ENCODE results near the gene LTBP1.

The LTBP1 gene

DNA sequence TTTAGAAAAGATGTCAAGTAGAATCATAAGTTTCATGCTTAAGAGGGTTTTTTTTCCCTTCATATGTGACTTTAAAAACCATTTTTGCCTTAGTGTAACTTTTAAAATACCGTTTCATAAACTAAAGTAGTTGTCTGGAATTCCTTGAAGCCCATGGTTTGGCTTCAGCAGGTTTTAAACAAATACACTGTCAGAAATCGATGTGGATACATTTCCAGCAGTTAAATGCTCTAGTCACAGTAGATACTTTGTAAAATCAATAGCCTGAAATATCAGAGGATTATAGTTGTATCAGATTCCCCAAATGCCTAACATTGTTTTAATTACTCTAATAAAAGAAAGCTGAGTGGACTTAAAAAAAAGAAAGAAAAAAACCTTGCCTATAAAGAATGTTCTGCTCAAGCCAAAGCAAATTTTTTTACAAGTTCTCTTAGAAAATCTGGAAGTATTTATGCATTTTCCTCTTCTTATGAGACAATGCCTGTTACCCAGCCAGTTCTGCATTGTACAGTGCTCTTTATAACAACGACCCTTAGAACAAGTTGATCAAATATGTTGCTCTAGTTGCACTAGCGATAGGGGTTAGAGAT lies 260.5 kb downstream of the LTBP1 start:
- no peak for DNase-seq

GRCh38 chr2:33208400-33208799 lies 261.6 kb downstream of the LTBP1 start:
- no peak for DNase-seq

DNA sequence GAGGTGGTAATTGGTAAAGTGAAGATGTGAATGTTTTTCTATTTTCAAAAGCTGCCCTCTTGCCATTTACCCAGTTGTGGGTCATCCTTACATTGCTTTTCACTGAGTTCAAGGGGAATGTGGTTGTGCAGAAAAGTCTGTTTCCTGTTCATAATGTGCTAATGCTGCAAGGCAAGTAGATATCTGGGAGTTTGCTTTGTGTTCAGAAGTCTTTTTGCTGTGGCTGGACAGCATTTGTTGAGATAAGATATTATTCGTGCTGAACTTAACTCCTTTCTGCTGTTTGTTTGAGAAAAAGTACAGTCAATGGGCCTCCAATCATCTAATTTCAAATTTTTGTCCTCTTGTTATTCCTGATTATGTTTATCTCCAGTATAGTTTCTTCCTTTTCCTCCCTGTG lies 263.2 kb downstream of the LTBP1 start:
- no peak for DNase-seq

- DNase-seq: no peak
These were observed 263.9 kb downstream of the LTBP1 start for GRCh38 chr2:33210626-33211025.

- no peak for DNase-seq
These were observed 265.4 kb downstream of the LTBP1 start for GRCh38 chr2:33212151-33212550.

DNA sequence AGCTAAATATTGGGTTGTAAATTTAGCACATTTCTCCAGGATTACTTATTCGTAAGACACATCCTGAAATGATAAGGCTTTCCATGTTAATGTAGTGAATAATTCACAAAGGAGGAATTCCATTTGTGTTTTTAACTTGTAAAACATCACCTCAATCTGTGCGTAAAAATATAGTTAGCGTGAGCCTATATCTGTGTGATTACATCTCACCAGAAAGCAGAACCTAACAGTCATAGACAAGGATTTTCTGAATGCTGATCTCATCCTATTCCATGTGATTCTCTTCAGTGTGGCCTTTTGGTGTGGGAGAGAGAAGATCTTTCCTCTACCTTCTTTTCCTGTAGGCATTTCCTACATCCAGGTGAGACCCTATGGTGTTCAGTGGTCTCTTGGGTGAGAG lies 266.5 kb downstream of the LTBP1 start:
- no peak for DNase-seq

DNA sequence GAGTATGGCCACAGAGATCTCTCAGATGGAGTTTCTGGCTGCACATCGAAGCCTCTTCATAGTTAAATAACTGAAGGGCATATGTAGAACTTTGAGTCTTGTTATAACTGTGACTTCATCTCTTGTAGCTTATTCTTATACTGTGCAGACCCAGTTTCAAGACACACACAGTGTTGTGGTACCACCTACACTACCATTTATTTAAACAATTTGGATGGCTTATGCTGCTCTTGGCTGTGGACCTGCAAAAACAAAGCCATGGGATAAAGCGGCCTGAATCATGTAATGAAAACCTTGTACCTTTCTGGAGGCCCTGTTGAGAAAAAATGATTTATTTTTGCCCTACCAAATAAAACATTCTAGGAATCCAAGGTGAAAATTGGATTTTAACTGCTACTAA lies 266.9 kb downstream of the LTBP1 start:
- no peak for DNase-seq

DNA sequence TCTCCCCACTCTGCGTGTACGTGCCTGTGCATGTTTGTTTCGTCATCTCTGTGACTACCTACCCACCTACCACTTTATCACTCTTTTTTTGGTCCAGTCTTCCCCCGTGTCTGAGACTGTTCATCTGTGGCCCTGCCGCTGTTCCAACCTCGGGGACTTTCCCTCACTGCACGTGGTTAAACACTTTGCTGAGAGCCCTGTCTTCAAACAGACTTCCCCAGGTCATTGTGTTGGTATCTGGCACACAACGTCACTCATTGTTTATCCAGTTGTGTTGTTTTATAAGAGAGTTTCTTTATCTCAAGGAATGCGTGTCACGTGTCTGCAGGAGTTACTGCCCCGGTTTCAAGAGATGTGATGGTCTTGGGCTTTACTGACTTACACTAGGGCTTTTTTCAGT lies 267.7 kb downstream of the LTBP1 start:
- DNase-seq: no peak

GRCh38 chr2:33214857-33215256 lies 268.1 kb downstream of the LTBP1 start:
- no peak for DNase-seq

GRCh38 chr2:33215299-33215698 lies 268.5 kb downstream of the LTBP1 start:
- no peak for DNase-seq

- DNase-seq: no peak
These were observed 269.2 kb downstream of the LTBP1 start for GRCh38 chr2:33215983-33216382.

- no peak for DNase-seq
These were observed 269.9 kb downstream of the LTBP1 start for GRCh38 chr2:33216508-33217182.

GRCh38 chr2:33217406-33217805 lies 270.7 kb downstream of the LTBP1 start:
- DNase-seq: no peak

DNA sequence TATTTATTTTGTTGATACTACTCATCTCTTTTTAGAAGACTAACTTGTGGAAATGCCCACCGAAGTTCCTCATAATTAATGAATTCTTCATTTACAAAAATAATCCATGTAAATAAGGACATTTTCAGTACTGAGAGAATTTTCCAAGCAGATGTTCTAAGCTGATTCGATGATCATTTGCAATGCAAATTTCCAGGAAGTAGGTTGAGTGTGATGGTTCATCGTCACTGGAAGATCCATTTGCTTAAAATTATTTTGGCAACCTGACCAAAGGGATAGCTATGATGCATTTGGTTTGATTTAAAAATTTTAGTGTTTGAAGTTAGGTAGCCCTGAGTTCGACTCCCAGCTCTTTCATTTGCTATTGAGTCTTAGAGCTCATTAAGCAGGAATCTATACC lies 272.4 kb downstream of the LTBP1 start:
- no peak for DNase-seq

DNA sequence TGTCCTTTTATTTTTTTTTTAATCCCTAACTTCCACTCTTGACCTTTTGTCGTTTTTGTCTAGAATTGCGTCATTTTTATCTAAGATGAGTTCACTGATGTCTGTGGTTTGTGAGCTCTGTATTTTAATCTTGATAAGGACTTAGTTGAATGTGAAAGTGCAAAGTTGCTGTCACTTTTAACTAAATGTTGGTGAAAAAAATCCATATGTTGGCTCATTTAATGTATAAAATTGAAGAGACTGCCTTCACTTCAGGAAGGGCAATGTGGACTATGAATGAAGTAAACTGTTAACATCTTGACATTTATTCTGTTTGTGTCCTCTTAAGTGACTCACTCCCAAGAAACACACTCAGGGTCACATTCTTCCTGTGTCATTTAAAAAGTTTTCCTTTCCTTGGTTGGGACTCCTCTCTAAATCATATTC lies 273.1 kb downstream of the LTBP1 start:
- DNase-seq: no peak

- DNase-seq: no peak
These were observed 273.8 kb downstream of the LTBP1 start for GRCh38 chr2:33220533-33220932.

DNA sequence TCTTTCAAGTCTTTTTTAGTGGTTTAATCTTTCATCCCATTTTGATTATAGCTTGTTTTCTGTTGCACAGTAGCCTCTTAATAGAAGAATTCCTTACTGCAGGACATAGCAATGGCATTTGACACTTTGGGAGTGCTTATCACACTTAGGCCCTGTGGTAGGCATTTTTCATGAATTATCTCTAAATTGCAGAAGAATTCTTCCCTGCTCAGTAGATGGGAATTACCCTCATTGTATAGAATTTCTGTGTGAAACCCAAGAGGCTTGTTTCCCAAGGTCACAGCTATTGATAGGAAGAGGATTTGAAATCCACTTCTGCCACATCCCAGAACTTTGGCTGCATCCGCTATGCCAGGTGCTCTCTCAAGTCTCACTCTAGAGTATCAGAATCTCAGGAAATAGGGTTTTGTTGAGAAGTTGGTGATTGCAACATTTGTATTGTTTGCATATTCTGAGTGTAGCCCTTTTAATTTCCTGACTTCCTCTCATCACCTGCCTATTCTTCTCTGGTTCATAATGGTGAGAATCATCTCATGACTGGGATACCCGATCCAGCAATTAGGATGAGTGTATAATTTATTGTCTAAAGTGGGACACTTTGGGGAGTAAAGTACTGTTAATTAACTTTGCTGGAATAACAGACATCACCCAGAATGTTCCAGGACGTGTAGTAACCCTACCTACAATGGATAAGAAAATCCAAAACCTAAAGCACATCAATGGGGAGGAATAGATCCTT lies 274.5 kb downstream of the LTBP1 start:
- no peak for DNase-seq

GRCh38 chr2:33222309-33222708 lies 275.6 kb downstream of the LTBP1 start:
- DNase-seq: no peak

- no peak for DNase-seq
These were observed 277.1 kb downstream of the LTBP1 start for GRCh38 chr2:33223856-33224255.

GRCh38 chr2:33225350-33225749 lies 278.6 kb downstream of the LTBP1 start:
- DNase-seq: no peak

DNA sequence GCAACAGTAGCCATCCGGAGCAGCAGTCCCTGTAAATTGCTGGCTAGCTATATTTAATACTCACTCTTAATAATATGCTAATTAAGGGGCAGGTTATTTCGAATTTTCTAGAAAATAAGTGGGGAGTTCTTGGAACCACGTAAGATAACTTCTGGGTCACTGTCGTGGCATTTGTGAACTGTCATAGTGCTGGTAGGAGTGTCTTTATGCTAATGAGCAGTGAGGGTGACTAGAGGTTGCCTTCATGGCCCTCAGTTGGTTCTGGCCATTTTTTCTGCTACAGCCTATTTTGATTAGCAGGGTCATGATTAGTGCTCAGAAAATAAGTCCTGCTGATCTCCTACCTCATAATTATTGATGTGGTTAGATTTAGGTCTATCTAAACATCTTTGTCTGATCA lies 279.8 kb downstream of the LTBP1 start:
- no peak for DNase-seq

DNA sequence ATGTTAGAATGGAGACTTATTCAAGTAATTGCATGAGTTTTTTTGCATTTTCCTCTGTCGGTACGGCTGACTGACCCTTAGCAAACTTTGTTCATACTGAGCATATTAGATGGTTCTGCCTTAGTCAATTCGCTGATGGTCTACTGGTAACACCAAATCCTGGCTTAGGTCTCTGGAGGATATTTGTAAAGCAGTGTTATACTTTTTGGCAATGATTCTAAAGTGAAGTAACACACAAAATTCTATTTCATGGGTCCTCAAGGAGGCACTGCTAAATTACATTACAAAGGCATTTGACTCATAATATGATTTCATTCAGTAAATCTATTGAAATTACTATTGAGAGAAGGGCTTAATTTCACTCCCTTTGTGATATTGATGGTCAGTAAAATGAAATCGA lies 282.9 kb downstream of the LTBP1 start:
- no peak for DNase-seq

DNA sequence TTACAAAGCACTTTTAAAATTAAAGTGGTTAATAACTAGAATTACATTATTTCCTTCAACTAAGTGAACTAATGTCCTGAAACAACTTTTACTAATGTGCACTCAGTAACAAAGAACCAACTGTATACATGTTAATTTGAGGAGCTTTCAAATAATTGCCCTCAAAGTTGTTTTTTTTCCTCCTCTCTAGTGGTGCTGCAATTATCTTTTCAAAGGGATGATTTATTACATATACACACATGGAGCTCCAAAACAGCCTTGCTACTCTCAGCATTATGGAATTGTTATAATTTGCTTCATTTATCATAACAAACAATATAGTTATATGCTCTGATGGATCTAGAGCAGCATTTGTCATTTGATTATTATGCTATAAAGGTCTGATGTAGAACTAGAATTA lies 283.4 kb downstream of the LTBP1 start:
- no peak for DNase-seq

DNA sequence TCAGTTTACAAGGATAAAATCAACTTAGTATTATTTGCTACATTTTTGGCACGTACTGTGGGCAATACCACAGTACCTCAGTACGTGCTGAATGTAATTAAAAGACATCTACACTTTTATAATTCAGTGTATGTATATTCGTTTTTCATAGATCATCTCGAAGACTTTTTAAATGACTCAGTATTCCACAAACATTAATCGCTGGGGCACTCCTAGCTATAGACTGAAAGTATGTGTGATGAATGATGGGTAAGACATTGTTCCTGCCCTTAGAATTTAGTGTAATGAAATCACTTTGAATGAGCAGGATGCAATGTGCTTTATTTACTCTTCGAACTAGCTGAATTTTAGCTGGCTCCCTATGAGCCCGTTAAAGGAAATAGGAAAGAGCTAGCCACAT lies 284.1 kb downstream of the LTBP1 start:
- DNase-seq: no peak
